K562 (cell line): ENCODE results near the gene MYO15B. TPM values are rescaled to one million over a fixed set of nuclear protein-coding genes. Genes with fewer than 3 reads are reported as not detected.

ENCODE experiments used
- ATAC-seq: fragments of 200-7000 bp; cut with Tn5 transposase; 3 replicates; pipeline ENCODE4 v1.9.1; 2020; ENCODE audit warnings: moderate library complexity
- BruUV-seq: library from RNA; stranded (reverse); fragments of 400-500 nt; replicated peaks from 2 replicates; lab custom pipeline; 2021; lab: Mats Ljungman, UMichigan
- CTCF ChIA-PET: fragments of 300-600 bp; formaldehyde crosslinking; extraction: SDS; loops from one replicate; lab custom pipeline; 2021; ENCODE audit warnings: low intra/inter-chr PET ratio; lab: Yijun Ruan, JAX
- POLR2A ChIA-PET: fragments of 300-600, 350-650 bp; sonication (Branson Sonifier 250); formaldehyde crosslinking; extraction: SDS; loops from one replicate; lab custom pipeline; 2021; ENCODE audit warnings: antibody characterized with exemption, inconsistent platforms; lab: Yijun Ruan, JAX
- DNase-seq, 4 experiments: peaks; one replicate each; pipeline versions ENCODE4 v3.0.0 to v3.0.0-alpha.2; 2011 to 2018; ENCODE audit warnings: low spot score in 3 of 4, mixed read lengths in 3 of 4; ENCODE audit errors: extremely low read depth in 1 of 4
- FAIRE-seq: peaks from 2 replicates; lab custom pipeline; 2011; peaks lifted over from hg19 to GRCh38; lab: Jason Lieb, UNC
- H2AFZ ChIP-seq: 2 replicates; pipeline ENCODE4 v1.6.0; 2011; ENCODE audit warnings: low read depth, low read length, control low read depth, inconsistent platforms
- H3K27ac ChIP-seq: fragments of 200-600 bp; 3 replicates; pipeline ENCODE4 v1.8.0; 2011; ENCODE audit warnings: low read depth, mild to moderate bottlenecking, control low read depth, inconsistent platforms, low read length, moderate library complexity, mixed read lengths; ENCODE audit errors: extremely low read depth
- H3K27me3 ChIP-seq, 2 experiments: fragments of 300-600 bp in 1 of 2; 2 replicates in 1 of 2; 3 replicates in 1 of 2; pipeline versions ENCODE4 v1.6.0 to v1.8.0; 2011; ENCODE audit warnings: inconsistent platforms in 2 of 2, low read length in 2 of 2, mild to moderate bottlenecking in 1 of 2, mixed read lengths in 1 of 2, moderate library complexity in 1 of 2; ENCODE audit not compliant: control insufficient read depth in 2 of 2, insufficient read depth in 2 of 2
- H3K36me3 ChIP-seq: fragments of 300-600 bp; 3 replicates; pipeline ENCODE4 v1.8.0; 2011; ENCODE audit warnings: mild to moderate bottlenecking, low read length, inconsistent platforms; ENCODE audit not compliant: control insufficient read depth, insufficient read depth
- H3K4me1 ChIP-seq, 2 experiments: fragments of 200-600 bp in 1 of 2; replicated peaks in 1 of 2; 2 replicates in 1 of 2; 3 replicates in 1 of 2; pipeline versions ENCODE4 v1.5.1 to v1.8.0; 2011; ENCODE audit warnings: inconsistent platforms in 2 of 2, low read length in 2 of 2, mild to moderate bottlenecking in 1 of 2, mixed read lengths in 1 of 2, moderate library complexity in 1 of 2; ENCODE audit not compliant: control insufficient read depth in 2 of 2, insufficient read depth in 2 of 2
- H3K4me2 ChIP-seq: 2 replicates; pipeline ENCODE4 v1.6.1; 2011; ENCODE audit warnings: low read length, control low read depth, inconsistent platforms, mixed read lengths; ENCODE audit not compliant: insufficient read depth
- H3K4me3 ChIP-seq: fragments of 200-600 bp; sonication (generic), shearing (Covaris generic); 2 replicates; pipeline ENCODE4 v1.5.1; 2016; ENCODE audit warnings: control low read depth, inconsistent platforms
- H3K79me2 ChIP-seq: fragments of 200-600 bp; 3 replicates; pipeline ENCODE4 v1.8.0; 2011; ENCODE audit warnings: low read length, inconsistent platforms; ENCODE audit not compliant: control insufficient read depth, insufficient read depth
- H3K9ac ChIP-seq, 2 experiments: 2 replicates each; pipeline versions ENCODE4 v1.6.0 to v1.6.1; 2011; ENCODE audit warnings: low read depth in 2 of 2, low read length in 2 of 2, control low read depth in 1 of 2, inconsistent platforms in 1 of 2, mild to moderate bottlenecking in 1 of 2, mixed read lengths in 1 of 2; ENCODE audit not compliant: insufficient read depth in 1 of 2
- H3K9me1 ChIP-seq: one replicate; pipeline ENCODE4 v1.6.0; 2011; ENCODE audit warnings: inconsistent platforms, mild to moderate bottlenecking, low read length, moderate library complexity; ENCODE audit not compliant: control insufficient read depth, insufficient read depth
- H3K9me3 ChIP-seq: replicated peaks from 2 replicates; pipeline ENCODE4 v1.5.1; 2011; ENCODE audit warnings: low read depth, low read length, inconsistent platforms; ENCODE audit not compliant: control insufficient read depth, insufficient read depth
- H4K20me1 ChIP-seq: replicated peaks from 2 replicates; pipeline ENCODE4 v1.6.1; 2011; ENCODE audit warnings: low read length, inconsistent platforms, mixed read lengths; ENCODE audit not compliant: control insufficient read depth, insufficient read depth
- CHAMP1 ChIP-seq: fragments of 450-650 bp; IDR thresholded peaks from 2 replicates; pipeline ENCODE4 v1.6.1; 2016; ENCODE audit warnings: mild to moderate bottlenecking
- E4F1 ChIP-seq: fragments of 250-450 bp; sonication (Bioruptor Pico); IDR thresholded peaks from 2 replicates; pipeline ENCODE4 v1.5.0; 2021; ENCODE audit warnings: mild to moderate bottlenecking, borderline replicate concordance
- NFIC ChIP-seq: fragments of 450-650 bp; IDR thresholded peaks from 2 replicates; pipeline ENCODE4 v1.6.1; 2017; ENCODE audit warnings: mild to moderate bottlenecking, inconsistent platforms
- RBM17 ChIP-seq: fragments of 200-400 bp; formaldehyde crosslinking; IDR thresholded peaks from 2 replicates; pipeline ENCODE4 v1.6.1; 2017; ENCODE audit warnings: low read depth, mild to moderate bottlenecking, low read length, borderline replicate concordance
- SIN3A ChIP-seq, 2 experiments: fragments of 150-350 bp in 1 of 2; IDR thresholded peaks; 2 replicates each; pipeline ENCODE4 v1.6.1; 2011 to 2016; ENCODE audit warnings: borderline replicate concordance in 2 of 2, low read depth in 2 of 2, low read length in 2 of 2, mild to moderate bottlenecking in 2 of 2, moderate library complexity in 2 of 2; ENCODE audit not compliant: control insufficient read depth in 1 of 2
- SIRT6 ChIP-seq: IDR thresholded peaks from one replicate; pipeline ENCODE4 v1.6.1; 2012; ENCODE audit warnings: low read depth, mild to moderate bottlenecking, control low read depth, inconsistent platforms, low read length, moderate library complexity
- ZNF316 ChIP-seq: fragments of 450-650 bp; IDR thresholded peaks from 2 replicates; pipeline ENCODE4 v1.6.1; 2016
- ZNF778 ChIP-seq: fragments of 450-650 bp; formaldehyde crosslinking; IDR thresholded peaks from 2 replicates; pipeline ENCODE4 v1.4.0; 2020; ENCODE audit warnings: mild to moderate bottlenecking, moderate library complexity
- WGBS: fragments of 100-300 bp; shearing (Covaris generic); methylation state at CpG from one replicate; pipeline ENCODE4 v1.1.6; 2016; ENCODE audit warnings: low coverage, mixed read lengths; ENCODE audit not compliant: insufficient coverage; ENCODE audit errors: missing lambda C conversion rate; 5-methylcytosine and 5-hydroxymethylcytosine counted together
- in situ Hi-C: fragments of 300-500 bp; cut with MboI; formaldehyde crosslinking; loops from 4 replicates; pipeline ENCODE4 v1.15.0; 2018; ENCODE audit warnings: inconsistent platforms, mixed read lengths
- intact Hi-C: fragments of 100-400 bp; cut with micrococcal nuclease; formaldehyde crosslinking; loops from 2 replicates; pipeline ENCODE4 v1.14.2; 2022
- polyA plus RNA-seq, 8 experiments: library from polyadenylated mRNA; depleted of rRNA in 4 of 8; stranded (reverse) in 5 of 8; unstranded in 3 of 8; fragments of >200 nt; fragmentation: Nextera tagmentation in 2 of 8; fragmentation: Illumina TruSeq in 1 of 8; extraction: Ambion mirVana in 2 of 8; extraction: Trizol in 1 of 8; gene quantifications; 2 replicates each; pipeline versions ENCODE4 v1.2.1 to v1.2.3, GENCODE V29; 2011 to 2014; ENCODE audit warnings: inconsistent platforms in 1 of 8, missing spikeins in 1 of 8
- total RNA-seq, 7 experiments: library from RNA; depleted of rRNA in 6 of 7; stranded (reverse); fragments of >200 nt in 6 of 7; fragmentation: Illumina TruSeq in 2 of 7; extraction: Trizol in 2 of 7; gene quantifications; 2 replicates each; pipeline versions ENCODE4 v1.2.1 to v1.2.3, GENCODE V29; 2011 to 2021; ENCODE audit warnings: low replicate concordance in 1 of 7

MYO15B gene
- total and polyA plus RNA-seq, 9 of the 15 experiments (the other 6 are each of a cell fraction or from before 2014, with no cell fraction given): 0.05 to 3.1 (median 0.83) TPM; not detected in 2

DNA sequence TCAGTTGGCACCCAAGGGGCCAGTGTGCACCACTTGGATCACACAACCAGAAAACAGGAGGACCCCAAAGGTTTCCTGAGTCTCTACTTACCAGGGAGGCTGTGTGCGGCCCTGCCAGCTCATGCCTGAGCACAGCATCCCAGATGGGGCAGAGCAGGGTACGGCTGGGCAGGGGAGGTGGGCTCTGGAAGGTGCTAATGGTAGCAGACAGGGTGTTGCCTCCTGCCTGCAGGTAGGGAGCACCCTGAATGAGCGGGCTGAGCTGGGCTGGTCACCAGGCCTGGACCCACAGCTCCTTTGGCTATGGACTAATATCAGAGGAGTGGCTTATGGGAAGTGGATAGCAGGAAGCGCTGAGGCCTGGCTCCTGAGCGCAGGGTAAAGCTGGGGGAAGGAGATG lies 64.7 kb downstream of the MYO15B start:
- WGBS: 92% methylated on average over 4 of the region's 5 CpGs
- H3K9me3 ChIP-seq: no peaks in the 10 kb centered on the region
- H3K79me2 ChIP-seq: no peaks in the 10 kb centered on the region
- ATAC-seq (no peak), DNase-seq (no peak), FAIRE-seq (no peak)
- ChIA-PET POLR2A (interaction anchor here (0.6 to 2.3 kb wide), 4 partner anchors 11 to 54 kb away, joined by 3 to 12 read pairs (median 4); partner anchors contain the start of genes RECQL5 and SAP30BP), CTCF (interaction anchor here (0.6 to 1.7 kb wide), 2 partner anchors 19 to 389 kb away, joined by 3 to 10 read pairs; partner anchors contain the start of gene SMIM5)
- in situ Hi-C loops: no loop called here
- H3K9ac ChIP-seq: peak overlapping the region in 1 of 2 experiments; percentile 48; a peak in 1 of 4 replicates
- no peaks in the 10 kb centered on the region for H3K4me1 ChIP-seq
- no peak overlapping the region for H3K27ac ChIP-seq
- H3K4me3 ChIP-seq: no peak overlapping the region
- H3K4me2 ChIP-seq: no peak overlapping the region
- H2AFZ ChIP-seq: no peak overlapping the region
- peaks cover 6% of the 10 kb centered on the region for H4K20me1 ChIP-seq
- peaks cover 52% of the 10 kb centered on the region for H3K36me3 ChIP-seq
- TF ChIP-seq RBM17: no peak
- no peak for TF ChIP-seq NFIC
- no peak for TF ChIP-seq SIRT6
- no peak for TF ChIP-seq ZNF778 (CRISPR knock-in tag)
- TF ChIP-seq ZNF316: no peak
- TF ChIP-seq SIN3A (IDR thresholded peaks at IDR 0.05; ENCODE audit: borderline replicate concordance in 2 of 2, control insufficient read depth in 1 of 2, low read depth in 2 of 2, low read length in 2 of 2): no peak
- TF ChIP-seq CHAMP1: no peak
- TF ChIP-seq E4F1 (CRISPR knock-in tag): no peak
- H3K9me1 ChIP-seq: no peaks in the 10 kb centered on the region
- intact Hi-C loops: no loop called here
- no TSS peak for BruUV-seq
- no peaks in the 10 kb centered on the region for H3K27me3 ChIP-seq
